ENCODE results near the gene HS6ST1. TPM values are rescaled to one million over a fixed set of nuclear protein-coding genes. Genes with fewer than 3 reads are reported as not detected.

The HS6ST1 gene
- total RNA-seq, 1 experiment from 2014 or later: 45.2 TPM

DNA sequence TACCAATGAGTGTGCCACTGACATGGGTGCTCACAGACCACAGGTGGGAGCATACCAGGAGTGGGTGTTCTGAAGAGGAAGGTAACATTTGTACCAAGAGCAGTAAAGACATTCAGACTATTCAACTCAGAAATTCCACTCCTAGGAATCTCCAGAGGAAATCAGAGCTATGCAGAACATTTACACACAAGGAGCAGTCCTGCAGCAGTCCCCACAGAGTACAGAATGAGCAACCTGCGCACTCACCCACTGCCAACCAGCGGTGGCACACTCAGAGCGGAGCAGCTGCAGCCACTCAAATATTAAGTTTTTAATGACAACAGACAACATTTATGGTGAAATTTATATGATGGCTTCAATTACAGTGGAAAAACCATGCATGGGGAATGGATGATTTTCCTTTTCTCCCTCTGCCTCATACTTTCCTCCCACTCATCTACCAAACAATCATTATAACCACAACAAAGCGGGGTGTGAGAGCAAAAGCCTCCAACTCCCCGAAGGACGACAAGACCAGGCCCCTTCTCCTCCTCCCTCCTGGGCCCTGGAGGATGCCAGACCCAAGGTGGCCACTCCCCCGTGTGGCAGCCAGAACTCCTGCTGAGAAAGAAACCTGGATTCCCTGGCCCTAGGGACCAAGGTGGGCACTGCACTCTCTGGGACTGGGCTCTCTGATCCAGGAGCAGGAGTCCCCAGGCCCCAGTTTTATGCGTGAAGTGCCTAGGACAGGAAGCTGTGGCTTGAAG lies 5.4 kb downstream of the HS6ST1 start:
- in situ Hi-C loops (cut with HindIII; ENCODE audit: low sequenced_read_pairs): no loop called here
- no peak for DNase-seq (ENCODE audit: low spot score)

DNA sequence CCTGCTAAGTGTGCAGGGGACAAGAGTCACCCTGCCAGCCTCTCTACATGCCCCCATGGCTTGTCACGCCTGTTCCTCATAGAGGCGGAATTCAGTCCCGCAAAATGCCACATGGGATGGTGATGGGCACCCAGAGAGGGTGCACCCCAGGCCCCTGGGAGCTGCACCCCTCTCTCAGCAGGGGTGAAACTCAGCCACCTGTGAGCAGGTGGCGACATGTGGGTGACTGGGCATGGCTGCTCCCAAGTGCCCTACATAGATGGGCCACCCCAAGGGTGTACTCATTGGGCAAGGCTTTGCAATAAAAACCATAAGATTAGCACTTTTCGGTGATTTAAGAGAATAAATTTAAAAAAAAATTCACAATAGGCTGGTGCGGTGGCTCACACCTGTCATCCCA lies 6.3 kb downstream of the HS6ST1 start:
- no peak for DNase-seq (ENCODE audit: low spot score)
- in situ Hi-C loops (cut with HindIII; ENCODE audit: low sequenced_read_pairs): no loop called here

DNA sequence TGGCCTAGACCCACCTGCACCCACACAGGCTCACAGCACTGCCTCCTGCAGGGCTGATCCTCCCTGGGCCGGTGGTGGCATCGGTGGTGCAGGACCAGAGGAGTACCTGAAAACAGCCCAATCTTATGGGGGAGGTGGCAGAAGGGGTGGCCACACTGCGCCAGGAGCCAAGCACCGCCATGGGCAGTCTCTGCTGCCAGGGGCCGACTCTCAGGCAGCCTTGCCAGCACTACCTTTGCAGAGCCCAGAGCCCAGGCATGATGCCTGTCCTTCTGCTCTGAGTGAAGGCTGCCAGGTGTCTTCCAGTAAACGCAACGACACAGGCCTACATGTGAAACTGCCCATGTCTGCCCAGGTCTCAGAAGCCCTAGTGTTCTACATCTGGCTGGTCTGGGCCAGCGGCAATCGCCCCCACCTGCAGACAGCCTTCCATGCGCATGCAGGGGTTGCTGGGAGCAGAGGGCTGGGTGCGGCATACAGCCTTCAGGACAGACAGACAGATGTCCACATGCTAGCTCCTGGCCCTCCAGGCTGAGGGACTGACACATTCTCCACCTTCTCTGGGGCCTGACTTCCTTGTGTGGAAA lies 6.8 kb downstream of the HS6ST1 start:
- in situ Hi-C loops (cut with HindIII; ENCODE audit: low sequenced_read_pairs): no loop called here
- peak; percentile 85 for DNase-seq (ENCODE audit: low spot score)

DNA sequence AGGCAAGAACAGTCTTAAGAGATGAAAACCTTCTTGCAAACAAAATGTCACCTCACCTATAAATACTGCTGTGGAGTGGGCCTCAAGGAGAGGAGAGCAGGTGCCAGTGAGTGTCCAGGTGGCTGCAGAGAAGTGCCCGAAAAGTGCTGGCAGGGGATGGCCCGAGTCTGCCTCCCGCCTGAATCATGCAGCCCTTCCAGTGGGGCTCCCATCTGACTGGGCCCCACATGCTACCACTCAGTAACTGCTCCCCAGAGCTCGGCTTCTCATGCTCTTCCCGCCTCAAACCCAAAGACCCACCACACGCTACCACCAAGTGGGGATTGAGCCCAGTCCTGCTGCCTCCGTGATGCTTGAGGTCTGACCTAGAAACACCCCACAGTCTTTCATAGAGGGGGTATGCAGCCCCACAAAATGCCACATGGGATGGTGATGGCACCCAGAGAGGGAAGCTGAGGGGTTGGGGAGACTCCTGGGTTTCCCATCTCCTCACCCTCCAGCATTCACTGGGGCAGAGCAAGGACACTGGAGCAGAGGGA lies 7.4 kb downstream of the HS6ST1 start:
- in situ Hi-C loops (cut with HindIII; ENCODE audit: low sequenced_read_pairs): no loop called here
- DNase-seq (ENCODE audit: low spot score): no peak

DNA sequence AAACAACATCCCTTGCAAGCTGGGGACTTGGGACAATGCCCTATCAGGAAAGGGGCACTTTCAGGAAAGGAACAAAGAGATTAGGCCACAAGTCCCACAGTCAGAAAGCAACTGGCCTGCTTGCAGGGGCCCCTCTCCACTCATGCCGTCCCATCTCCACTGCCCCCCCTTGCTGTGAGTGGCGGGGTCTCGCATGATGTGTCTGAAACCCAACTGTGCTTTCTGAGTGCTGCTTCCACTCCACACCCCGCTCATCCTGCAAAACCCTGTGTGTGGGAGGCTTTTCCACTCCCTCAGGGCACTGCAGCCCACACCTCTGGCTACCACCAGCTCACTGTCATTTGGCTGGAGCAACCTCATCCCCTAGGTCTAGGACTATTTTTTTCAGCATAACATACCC lies 7.9 kb downstream of the HS6ST1 start:
- DNase-seq (ENCODE audit: low spot score): no peak
- in situ Hi-C loops (cut with HindIII; ENCODE audit: low sequenced_read_pairs): no loop called here

DNA sequence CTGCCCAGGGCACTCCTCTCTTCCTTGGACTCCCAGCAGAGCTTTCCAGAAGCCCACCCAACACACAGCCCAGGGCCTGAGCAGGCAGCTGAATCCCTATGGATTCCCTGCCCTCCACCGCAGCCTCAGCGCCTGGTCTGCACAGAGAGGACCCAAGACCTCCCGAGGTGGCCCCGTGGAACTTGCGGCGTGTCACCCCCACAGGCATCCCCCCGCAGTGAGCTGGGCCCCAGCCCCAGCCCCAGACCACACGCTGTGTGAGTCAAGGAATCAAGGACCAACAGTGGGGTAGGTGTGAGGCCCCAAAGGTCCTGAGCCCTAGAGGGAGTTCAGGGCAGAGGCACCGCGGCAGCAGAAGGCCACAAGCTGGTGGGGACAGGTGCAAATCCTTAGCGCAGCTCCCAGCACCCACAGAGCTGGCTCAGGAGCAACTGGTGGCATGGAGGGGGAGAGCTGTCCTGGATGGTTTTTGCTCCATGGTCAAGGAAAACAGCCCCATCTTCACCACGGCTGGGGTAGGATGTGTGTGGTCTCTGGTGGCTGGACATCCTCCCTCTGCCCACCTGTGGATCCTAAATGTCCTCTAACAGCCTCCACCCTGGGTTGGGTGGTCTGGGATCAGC lies 8.5 kb downstream of the HS6ST1 start:
- in situ Hi-C loops (cut with HindIII; ENCODE audit: low sequenced_read_pairs): no loop called here
- no peak for DNase-seq (ENCODE audit: low spot score)

DNA sequence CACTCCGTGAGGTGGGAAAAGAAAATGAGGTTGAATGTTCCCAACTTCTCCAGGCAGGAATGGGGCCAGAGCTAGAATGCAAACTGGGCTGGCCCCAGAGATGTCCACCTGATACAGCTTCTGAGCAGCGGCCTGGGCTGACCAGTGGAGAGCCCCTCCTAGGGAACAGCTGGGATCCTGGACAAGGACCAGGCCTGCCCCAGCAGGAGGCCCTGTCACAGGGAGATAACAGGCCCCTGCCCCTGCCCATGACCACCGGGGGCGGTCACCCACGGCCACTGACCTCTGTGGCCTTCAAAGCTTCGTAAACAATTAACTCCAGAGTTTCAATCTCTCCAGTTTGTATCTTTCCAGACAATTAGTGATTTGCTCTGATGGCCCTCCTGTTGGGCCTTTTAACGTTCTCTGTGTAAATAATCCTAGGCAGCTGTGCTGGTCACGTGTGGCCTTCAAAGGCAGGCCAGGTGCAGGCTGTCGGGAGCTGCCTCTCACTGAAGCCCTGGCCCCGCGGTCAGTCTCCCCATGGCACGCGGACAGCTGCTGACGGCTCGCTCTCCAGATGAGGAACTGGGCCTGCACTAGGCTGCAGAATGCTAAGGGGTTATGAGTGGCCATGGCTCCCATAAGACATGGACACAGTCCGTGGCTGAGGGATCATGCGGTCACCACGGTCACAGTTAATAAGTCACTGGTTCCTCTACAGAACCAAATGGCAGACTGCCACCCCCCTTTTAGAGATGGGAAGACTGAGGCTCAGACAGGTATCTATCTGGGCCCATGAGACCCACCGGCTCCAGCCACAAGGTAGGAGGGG lies 9.2 kb downstream of the HS6ST1 start:
- no peak for DNase-seq (ENCODE audit: low spot score)
- in situ Hi-C loops (cut with HindIII; ENCODE audit: low sequenced_read_pairs): no loop called here

DNA sequence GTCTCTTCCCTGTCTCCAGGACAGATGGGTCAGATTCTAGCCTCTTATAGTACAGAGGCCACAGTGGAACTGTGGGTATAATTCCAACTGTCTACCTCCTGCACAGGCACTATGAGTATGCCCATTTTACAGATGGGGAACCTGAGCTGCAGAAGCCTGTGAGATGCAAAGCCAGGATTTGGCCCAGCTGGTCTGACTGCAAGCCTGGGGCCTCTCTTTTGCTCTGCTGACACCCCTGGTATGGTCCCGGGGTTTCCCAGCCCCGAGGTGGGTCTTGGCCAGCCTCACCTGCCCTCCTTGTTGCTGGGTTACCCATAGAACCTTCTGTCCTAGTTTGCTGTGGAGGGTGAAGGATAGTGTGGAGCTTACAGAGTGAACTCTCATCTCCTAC lies 9.8 kb downstream of the HS6ST1 start:
- in situ Hi-C loops (cut with HindIII; ENCODE audit: low sequenced_read_pairs): no loop called here
- DNase-seq (ENCODE audit: low spot score): no peak

DNA sequence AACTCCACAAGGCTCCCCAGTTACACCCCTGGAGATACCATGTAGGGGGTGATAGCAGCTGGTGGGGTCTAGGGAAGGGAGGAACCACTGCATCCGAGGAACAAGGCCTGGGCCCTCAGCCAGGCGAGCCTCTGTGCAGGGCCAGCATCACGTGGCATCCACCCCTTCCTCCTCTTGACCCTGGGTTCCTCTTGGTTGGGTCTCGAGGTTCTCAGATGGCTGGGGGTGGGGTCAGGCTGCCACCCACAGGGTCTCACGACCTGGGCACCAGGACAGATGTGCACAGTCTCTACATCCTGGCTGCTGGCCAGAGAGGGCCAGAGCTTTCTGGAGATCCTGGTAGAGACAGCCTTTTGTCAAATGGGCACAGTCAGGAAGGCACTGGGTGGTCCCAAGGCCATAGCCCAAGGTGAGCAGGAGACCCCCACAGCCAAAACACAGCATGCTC lies 10.4 kb downstream of the HS6ST1 start:
- in situ Hi-C loops (cut with HindIII; ENCODE audit: low sequenced_read_pairs): no loop called here

DNA sequence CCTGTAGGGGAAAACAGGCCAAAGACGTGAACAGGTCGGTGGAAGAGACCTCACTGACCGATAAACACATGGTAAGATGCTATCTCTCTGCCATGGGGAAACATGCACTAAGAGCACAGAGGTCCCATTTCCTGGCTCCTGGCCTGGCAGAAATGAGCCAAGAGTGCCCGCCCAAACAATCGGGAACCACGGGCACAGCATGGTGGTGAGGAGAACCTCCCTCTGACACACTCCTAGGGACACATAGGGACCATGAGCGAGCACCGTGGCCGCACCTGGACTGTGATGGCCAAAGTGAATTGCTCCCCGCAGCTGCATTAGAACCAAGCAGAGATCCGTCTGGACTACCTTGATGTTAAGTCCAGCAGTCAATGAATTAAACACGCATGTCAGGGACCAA lies 11.1 kb downstream of the HS6ST1 start:
- no peak for DNase-seq (ENCODE audit: low spot score)
- in situ Hi-C loops (cut with HindIII; ENCODE audit: low sequenced_read_pairs): no loop called here

More for the DNA sequence above, 10.4 kb downstream of the HS6ST1 start:
- DNase-seq (ENCODE audit: low spot score): no peak

DNA sequence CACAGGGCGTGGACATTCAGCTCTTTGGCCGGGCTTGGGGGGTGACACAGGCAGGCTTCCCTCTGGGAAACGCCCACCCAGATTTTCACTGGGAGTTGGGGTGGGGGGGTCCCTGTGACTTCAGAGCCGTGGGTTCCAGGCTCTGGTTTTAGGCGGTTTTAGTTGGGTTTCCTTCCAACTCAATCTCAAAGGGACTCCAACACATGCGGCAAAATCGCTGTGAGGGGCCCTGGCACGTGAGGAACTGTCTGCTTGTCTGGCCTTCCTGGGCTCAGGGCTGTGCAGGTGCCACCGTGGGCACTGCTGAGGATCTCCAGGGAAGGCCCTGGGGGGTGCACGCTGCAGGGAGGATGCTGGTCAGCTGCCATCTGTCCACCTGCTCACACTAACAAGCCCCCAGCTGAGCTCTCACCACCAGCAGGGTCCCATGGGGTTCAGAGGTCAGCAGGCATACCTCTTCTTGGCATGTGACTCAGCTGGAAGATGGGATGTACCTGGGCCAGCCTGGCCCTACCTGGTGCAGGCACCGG lies 11.7 kb downstream of the HS6ST1 start:
- in situ Hi-C loops (cut with HindIII; ENCODE audit: low sequenced_read_pairs): no loop called here
- DNase-seq (ENCODE audit: low spot score): no peak

DNA sequence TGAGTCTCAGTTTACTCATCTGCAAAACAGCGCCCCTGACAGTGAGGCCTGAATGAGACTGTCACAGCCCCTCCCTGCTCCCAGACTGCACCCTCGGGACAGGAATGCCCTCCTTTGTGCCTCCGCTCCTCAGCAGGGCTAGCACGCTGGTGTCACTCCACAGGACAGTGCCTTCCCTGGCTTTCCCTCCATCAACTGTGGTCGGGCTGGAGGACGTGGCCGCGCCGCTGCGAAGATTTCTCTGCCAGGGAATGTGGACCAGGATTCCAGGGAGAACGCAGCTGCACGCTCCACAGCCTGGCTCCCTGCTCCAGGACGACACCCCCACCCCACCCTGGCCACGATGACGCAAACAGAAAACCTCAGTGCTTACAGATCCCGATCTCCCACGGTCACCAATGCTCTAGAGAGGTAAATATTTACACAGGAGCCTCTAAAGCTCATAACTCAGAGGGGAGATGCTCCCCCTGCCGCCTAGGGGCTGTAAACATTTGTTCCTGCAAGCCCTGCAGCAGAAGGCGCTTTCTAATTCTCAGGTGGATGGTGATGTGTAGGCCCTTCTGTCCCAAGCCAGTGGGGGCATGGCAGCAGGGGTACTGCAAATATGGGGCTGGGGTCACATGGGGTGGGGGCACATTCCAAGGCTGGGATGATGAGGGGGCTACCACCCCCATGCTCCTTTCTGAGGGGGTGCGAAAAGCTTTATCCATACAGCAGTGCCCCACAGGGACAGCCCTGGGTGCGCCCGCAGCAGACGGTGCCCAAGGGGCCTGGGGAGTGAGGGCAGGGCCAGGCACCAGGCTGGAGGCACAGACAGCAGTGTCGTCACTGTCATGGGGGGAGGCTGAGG lies 12.4 kb downstream of the HS6ST1 start:
- no peak for DNase-seq (ENCODE audit: low spot score)
- in situ Hi-C loops (cut with HindIII; ENCODE audit: low sequenced_read_pairs): no loop called here

DNA sequence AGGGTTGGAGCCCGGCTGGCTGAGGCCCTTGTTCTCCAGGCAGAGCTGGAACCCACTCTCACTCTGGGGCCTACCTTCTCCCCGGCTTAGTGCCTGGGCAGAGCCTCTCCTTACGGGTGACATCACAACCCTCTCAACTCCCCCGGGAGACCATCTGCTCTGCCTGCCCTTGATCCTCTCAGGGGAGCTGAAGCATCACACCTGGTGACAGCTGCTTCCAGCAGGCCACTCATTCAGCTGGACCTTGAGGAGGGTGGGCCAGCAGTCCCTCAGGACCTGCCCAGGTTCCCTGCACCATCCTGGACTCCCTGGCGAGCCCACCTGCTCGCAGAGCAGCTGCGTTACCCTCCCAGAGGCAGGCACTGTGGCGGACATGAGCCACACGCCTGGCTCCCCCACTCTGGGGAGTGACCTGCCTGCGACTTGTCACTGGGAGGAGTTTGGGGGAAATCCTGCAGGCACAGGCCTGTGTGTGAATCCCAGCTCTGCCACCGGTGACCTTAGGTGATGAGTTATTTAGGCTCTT lies 13.1 kb downstream of the HS6ST1 start:
- no peak for DNase-seq (ENCODE audit: low spot score)
- in situ Hi-C loops (cut with HindIII; ENCODE audit: low sequenced_read_pairs): no loop called here

DNA sequence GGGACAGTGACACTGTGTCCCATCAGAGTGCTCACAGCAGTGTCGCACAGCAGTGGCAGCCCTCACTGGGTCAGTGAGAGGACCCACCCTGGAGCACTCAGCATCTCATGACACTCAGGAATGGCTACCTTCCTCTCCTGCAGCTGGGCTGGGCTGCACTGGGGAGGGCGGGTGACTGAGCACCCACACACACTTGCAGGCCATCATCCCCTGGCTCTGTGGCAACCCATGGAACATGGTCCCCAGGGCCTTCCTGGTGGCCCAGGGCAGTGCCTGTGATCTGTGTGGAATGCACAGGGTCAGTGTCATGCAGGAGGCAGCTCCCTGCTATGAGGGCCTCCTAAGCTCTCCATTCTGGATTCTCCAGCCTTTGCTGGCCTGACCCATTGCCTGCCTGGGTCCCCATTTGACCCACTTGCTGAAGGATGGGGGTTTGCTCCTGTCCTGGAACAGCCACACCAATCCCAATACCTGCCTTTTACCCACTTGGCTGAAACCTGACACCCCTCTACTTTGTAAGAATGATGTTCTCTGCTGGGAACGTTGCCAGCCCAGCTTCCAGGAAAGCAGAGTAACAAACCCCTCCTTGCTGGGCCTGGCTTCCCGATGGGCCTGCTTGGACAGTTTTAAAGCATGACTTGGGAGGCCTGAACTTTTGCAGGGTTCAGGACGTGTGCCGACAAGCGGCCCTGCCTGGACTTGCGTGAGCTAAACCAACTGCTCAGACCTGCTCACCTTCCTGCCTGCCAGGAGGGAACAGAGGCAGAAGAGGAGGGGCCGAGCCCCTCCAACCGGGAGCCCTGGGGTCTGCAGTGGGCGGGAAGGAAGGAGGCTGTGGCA lies 13.7 kb downstream of the HS6ST1 start:
- in situ Hi-C loops (cut with HindIII; ENCODE audit: low sequenced_read_pairs): no loop called here
- no peak for DNase-seq (ENCODE audit: low spot score)

DNA sequence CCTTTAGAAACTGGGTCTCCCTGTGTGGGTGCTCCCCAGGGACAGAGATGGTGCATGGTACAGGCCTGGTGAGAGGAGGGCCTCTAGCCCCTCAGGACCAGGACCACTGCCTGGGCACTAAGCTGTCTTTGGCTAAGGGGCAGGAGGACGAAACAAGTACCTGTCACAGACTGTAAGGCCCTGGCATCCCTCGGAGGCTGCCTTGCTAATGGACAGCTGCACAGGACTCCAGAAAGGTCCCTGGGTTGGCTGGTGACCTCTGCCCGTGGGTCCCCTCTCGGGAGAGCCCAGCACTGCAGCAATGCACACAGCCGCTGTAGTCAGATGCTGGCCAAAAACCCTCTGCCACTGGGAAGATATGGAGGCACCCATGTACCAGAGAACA lies 14.3 kb downstream of the HS6ST1 start:
- DNase-seq (ENCODE audit: low spot score): no peak
- in situ Hi-C loops (cut with HindIII; ENCODE audit: low sequenced_read_pairs): no loop called here

DNA sequence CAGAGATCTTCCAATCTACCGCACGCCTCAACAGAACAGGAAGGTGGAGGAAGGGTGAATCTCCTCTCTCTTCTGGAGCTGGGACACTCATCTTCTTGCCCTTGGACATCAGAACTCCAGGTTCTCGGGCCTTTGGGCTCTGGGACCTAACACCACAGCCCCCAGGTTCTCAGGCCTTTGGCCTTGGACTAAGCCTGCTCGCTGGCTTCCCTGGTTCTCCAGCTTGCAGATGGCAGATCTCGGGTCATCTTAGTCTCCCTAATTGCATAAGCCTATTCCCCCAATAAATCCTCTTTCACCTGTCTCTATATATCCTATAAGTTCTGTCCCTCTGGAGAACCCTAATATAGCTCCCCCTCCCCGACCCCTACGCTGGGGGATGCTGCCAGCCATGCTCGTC lies 14.8 kb downstream of the HS6ST1 start:
- in situ Hi-C loops (cut with HindIII; ENCODE audit: low sequenced_read_pairs): no loop called here
- DNase-seq (ENCODE audit: low spot score): no peak

DNA sequence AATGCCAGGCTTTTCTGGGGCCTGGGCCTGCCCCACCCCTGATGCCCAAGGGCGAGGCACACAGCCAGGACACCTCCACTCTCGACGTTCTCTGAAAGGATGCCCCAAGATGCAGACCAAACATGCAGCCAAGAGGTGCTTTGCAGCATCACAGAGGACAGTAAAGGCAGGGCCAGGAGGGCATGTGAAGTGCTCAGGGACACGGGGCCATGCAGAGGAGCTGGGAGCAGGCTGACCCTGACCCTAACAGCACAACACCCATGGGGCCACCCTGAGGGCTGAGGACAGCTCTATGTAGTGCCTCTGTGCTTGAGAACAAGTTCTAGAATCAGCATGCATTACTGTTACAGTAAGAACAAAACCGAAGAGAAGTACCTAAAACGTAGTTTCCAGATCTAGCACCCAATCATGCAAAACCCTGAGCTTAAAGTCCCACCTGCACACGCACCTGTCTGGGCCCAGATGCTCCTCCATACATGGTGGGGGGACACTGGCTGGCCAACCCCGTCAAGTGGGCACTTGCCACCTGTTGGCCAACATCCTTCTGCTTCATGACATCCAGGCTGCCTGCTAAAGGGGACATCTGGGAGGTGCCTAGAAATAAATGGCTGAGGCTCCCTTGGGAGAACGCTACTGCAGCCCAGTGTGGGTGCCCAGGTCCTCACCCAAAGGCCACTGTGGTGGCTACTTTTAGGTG lies 15.4 kb downstream of the HS6ST1 start:
- in situ Hi-C loops (cut with HindIII; ENCODE audit: low sequenced_read_pairs): no loop called here

More for the DNA sequence above, 15.4 kb downstream of the HS6ST1 start:
- DNase-seq (ENCODE audit: low spot score): no peak
